NCI-H146 treated with DMSO at 0.1 percent for 48 hours (cell line): ENCODE measurements around the gene STAG1.
"Not testable (repeated sequence)": the region's sequence is repeated elsewhere in the genome, so short reads cannot be mapped to it uniquely, and the experiment has no call there.

Experiments
- DNase-seq: peaks from one replicate; lab custom pipeline; 2025; ENCODE audit not compliant: unreplicated experiment; lab: John Stamatoyannopoulos, UW

Gene STAG1

GRCh38 chr3:136653628-136654027, 98.5 kb downstream of the STAG1 start:
- no peak for DNase-seq

- no peak for DNase-seq
These were observed 100.6 kb downstream of the STAG1 start for GRCh38 chr3:136651581-136651980.

DNA sequence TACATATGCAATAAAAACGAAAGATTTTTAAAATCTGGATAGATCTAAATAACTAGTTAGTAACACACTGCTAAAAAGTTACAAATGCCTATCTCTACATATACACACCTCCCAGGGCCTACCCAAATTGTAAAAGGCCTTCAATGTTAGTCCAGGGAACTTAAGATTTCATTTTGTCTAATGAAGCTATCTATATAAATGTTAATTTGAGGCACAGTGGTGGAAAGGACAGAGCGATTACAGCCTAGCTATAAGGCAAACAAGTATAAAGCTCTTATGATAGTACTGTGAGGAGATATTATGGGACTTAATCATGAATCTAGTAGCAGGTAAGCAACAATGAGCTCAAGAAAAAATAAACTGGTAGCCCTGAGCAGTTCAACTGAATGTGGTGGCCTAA, 101.7 kb downstream of the STAG1 start:
- DNase-seq: no peak

DNA sequence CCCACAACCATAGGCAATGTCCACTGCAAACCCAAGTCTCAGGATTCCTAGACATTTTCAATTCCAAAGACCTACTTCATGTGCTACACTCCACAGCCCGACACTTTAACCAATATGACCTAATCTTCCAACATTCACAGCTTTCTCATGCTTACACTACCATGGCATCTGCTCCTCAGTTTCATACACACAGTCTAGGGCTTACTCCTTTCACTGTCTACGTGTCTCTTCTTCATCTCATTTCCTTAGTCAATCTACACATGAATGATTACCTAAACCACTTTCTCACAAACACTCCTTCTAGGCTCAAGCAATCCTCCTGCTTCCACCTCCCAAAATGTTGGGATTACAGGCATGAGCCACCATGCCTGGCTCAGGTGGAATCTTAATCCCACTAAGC, 106.3 kb downstream of the STAG1 start:
- DNase-seq: no peak

- peak; percentile 27 for DNase-seq
These were observed 108.0 kb downstream of the STAG1 start for GRCh38 chr3:136644212-136644611.

DNA sequence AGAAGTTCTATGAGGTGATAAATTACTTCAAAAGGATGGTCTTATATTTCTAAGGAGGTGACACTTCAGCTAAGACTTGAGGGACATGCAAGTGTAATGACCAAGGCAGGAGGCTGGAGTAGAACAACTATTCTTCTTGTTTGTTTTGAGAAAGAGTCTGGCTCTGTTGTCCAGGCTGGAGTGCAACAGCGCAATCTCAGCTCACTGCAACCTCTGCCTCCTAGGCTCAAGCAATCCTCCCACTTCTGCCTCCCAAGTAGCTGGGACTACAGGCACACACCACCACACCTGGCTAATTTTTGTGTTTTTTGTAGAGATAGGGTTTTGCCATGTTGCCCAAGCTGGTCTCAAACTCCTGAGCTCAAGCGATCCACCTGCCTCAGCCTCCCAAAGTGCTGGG, 108.8 kb downstream of the STAG1 start:
- DNase-seq: not testable (repeated sequence)

DNA sequence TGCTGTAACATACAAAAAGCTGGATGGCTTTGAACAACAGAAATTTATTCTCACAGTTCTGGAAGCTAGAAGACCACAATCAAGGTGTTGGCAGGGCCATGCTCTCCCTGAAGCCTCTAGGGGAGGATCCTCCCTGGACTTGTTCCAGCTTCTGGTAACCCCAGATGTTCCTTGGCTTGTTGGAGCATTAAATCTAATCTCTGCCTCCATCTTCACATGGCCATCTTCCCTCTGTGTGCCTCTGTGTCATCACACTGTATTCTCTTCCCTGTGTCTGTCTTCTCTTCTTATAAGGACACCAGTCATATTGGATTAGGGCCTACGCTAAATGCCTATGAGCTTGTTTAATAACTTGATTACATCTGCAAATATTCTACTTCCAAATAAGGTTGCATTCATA, 109.5 kb downstream of the STAG1 start:
- DNase-seq: no peak

DNA sequence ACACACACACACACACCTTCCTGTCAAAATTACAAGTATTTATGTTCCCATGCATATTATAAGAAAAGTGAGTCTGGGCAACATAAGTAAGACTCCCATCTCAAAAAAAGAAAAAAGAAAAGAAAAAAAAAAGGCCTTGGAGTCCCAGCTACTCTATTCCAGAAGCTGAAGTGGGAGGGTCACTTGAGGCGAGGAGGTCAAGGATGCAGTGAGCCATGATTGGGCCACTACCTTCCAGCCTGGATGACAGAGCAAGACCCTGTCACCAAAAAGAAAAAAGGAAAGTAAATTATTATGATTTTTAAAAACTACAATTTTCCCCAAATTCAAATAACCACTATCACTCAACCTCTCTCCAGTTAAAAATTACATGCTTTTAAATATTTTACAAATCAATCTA, 113.1 kb downstream of the STAG1 start:
- DNase-seq: no peak

DNA sequence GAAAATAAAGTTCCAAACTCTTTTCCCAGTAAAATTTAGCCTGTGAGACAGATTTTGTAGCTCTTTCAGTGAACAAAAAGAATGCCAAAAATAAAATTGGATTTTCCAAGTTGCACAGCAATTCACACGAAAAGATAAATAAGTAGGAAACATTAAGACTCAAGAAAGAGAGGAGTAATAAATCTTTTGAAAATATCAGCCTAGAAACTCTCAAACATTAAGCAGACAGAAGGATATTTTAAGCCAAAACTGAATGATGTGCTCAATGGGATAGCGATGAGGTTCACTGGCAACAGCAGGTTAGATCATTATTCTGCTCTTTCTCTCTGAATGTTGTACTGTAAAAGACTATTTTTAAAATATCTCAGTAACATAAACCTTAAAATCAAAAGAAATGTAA, 115.0 kb downstream of the STAG1 start:
- DNase-seq: no peak

- DNase-seq: no peak
These were observed 117.4 kb downstream of the STAG1 start for GRCh38 chr3:136634821-136635220.

DNA sequence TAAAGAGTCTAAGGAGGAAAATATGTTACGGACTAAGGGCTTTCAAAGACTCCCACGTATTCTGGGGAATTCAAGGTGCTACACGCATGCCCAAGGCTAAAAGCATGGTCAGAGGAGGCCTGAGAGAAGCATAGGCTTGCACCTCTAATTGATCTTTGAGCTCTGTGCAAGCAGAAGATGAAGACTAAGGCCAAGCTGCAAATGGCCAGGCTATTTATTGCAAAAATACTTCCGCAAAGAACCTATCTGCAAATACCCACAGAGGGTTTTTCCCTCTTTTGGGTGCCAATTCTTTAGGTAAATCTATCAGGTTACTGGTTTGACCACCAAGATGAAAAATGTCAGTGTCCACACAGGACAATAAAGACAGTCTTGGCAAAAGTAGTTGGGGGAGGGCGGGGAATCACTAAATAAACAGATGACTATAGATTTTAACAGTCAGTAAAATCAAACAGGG, 119.5 kb downstream of the STAG1 start:
- DNase-seq: no peak

GRCh38 chr3:136631424-136631823, 120.8 kb downstream of the STAG1 start:
- DNase-seq: no peak

- DNase-seq: no peak
These were observed 121.3 kb downstream of the STAG1 start for GRCh38 chr3:136630915-136631314.

DNA sequence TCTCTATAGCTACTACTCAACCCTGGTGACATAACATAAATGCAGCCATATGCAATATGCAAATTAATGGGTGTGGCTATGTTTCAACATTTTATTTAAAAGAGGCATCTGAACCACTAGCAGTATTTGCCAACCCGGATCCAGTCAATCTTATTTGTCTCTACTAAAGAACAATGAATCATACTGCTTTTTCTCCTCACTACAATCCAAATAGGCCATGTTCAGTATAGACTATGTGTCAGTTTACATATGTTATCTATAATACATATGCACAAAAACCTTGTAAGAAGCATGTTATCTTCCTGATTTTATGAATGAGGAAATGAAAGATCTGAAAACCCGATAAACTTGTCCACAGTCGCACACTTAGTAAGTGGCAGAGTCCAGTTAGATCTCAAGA, 125.7 kb downstream of the STAG1 start:
- no peak for DNase-seq

- DNase-seq: no peak
These were observed 127.0 kb downstream of the STAG1 start for GRCh38 chr3:136624894-136625815.

DNA sequence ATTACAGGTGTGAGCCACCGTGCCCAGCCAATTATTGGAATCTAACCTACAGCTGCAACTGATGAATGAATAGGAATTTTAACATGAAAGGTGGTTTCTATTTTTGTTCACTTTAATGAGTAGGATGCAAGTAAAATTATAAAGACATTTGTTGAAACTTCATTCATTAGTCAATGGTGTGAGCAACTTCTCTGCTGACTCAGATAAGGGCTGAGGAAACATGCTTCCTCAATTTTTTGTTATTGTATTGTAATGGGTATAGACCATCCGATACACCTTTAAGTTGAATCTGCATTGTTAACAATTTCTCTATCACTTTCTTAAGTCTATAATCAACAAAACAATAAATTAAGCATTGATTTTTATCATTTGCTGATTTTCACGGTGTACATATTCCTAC, 127.8 kb downstream of the STAG1 start:
- DNase-seq: no peak

DNA sequence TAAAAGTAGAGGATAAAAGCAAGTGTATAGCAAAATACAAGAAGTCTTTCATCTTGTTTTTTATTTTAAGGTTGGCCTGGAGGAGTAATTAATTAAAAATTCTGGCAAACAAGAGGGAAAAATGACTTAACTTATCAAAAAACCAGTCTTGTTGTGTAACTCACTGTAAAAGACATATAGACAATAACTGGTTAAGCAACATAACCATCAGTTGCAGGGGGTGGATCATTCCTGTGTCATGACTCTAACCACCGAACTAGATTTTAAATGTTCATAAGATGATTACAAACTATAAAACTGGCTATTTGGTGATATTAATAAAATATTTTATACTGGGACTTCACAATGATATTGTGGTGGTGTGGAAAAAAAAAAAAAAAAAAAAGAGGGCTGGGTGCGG, 130.6 kb downstream of the STAG1 start:
- DNase-seq: no peak

DNA sequence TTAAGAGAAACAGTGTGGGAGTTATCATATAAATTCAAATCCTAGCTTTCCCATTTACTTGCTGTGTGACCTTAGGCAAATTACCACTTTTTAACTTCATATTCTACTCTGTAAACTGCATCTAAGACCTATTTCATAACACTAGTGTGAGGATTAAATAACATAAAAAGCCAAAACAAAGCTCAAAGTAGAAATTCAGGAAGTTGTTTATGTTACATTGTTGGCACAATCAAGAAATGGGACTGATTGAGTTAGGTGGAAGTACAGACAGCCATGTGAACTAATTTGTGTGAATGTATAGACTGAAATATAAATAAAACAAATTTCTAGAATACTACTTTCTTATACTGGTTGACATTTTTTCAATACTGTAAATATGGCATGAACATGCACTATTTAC, 131.7 kb downstream of the STAG1 start:
- no peak for DNase-seq

GRCh38 chr3:136617969-136618525, 134.1 kb downstream of the STAG1 start:
- not testable (repeated sequence) for DNase-seq

DNA sequence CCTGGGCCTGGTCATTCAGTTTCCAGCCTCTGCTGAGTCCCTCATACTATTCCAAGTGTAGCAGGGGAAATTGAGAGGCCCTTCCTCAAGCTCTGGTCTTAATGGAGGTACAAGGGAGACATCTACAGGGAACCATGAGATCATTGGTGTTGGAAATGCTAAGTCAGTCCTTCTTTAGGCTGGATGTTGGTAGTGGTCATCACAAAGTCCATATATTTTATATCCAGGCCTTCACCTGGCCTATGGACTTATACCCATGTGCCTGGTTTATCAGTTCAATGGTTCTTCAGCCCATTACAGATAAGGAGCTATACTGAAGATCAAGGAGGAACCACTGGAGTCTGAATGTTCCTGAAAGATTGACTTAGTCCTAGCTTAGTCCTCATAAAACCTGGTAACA, 135.0 kb downstream of the STAG1 start:
- no peak for DNase-seq

DNA sequence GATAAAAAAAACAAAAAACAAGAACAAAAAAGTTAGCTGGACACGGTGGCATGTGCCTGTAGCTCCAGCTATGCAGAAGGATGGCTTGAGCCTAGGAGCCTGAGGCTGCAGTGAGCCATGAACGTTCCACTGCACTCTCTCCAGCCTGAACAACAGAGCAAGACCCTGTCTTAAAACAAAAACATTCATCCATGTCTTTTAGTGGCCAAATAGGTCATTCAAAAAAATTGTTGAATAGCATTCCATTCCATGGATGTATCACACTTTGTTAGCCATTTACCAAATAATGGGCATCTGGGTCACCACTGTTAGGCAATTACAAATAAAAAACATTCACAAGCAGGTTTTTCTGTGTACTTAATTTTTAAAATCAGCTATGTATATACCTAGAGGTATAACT, 139.7 kb downstream of the STAG1 start:
- no peak for DNase-seq

DNA sequence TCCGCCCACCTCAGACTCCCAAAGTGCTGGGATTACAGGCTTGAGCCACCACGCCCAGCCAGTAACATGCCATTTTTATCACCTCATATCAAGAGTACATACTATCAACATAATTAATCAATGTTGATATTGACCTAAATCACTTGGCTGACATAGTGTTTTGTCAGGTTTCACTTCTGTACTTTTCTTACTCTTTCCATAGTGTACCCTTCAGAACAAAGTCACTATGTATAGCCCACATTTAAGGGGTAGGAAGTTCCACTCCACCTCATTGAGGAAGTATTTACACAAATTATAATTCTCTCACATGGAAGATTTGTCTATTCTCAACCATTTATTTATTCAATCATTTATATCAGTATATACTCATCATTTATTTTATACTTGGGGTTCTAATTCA, 145.2 kb downstream of the STAG1 start:
- no peak for DNase-seq

DNA sequence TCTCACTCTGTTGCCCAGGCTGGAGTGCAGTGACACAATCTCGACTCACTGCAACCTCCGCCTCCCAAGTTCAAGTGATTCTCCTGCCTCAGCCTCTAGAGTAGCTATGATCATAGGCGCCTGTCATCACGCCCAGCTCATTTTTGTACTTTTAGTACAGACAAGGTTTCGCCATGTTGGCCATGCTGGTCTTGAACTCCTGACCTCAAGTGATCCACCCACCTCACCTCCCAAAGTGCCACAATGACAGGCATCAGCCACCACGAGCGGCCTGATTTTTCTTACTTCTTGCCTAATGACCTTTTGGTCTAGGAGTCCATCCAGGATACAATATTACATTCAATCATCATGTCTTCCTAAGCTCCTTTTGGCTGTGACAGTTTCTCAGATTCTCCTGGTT, 146.0 kb downstream of the STAG1 start:
- not testable (repeated sequence) for DNase-seq
